Hematopoietic multipotent progenitor cell treated with erythropoietin and hydrocortisone succinate and interleukin-3 and kit ligand, for 4 days (in vitro differentiated cells): Measurements from ENCODE around the gene CEP131.

Experiments
- DNase-seq: peaks from one replicate; pipeline ENCODE4 v3.0.0-alpha.2; 2015

CEP131 gene

DNA sequence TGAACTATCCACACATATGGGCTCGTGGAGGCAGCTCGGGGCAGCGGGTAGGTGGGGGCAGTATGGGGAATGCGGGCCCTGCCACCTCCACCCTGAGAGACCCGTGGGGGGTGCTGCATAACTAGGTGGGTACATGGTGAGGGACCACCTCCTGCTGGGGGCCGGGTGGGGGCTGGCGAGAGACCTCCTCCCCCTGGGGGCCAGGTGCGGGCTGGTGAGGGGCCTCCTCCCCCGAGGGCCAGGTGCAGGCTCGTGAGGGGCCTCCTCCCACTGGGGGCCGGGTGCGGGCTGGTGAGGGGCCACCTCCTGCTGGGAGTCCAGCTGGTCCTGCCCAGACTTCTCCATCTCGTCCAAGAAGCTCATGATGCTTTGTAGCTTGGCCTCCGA lies 25.4 kb downstream of the CEP131 start:
- DNase-seq, result no peak

DNA sequence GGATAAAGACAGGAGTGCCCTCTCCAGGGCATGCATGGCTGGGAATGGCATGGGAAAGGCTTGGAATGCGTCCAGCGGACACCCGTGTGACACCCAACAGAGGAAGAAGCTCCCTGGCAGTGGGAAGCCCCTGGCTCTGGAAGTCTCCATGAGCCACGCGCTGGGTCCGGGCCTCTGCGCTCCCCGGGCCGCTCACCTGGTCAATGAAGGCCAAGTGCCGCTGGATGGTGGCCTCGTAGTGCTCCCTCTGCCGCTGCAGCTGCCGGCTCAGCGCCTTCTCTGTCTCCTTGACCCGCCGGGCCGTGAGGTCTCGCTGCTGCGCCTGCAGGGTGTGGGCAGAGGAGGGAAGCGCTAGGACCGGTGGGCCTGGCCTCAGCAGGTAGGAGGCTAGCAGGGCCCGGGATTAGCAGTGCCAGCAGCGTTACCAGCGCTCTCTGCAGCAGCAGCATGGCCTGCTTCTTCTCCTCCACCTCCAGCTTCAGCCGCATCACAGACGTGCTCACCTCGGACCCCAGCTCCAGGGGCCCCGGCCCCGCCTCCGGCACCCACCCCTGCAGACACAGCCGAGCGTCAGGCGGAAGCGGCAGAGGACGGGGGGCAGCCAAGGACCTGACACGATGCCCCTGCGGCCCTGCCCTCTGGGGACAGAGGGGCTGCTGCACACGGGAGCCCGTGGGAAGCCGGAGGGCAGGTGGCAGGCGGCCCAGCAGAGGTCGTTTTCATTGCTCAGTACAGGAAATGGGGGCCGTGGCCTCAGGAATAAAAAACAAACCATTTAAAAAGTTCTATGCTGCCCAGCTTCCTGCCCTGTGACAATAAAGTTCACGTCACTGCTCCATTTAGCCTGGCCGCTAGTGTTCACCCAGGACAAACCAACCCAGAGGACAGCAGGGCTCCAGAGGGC lies 26.0 kb downstream of the CEP131 start:
- DNase-seq, result no peak

- DNase-seq, result no peak
Observed at GRCh38 chr17:81195941-81196495, 26.7 kb downstream of the CEP131 start.

- DNase-seq, result no peak
Observed at GRCh38 chr17:81194941-81195901, 27.5 kb downstream of the CEP131 start.

DNA sequence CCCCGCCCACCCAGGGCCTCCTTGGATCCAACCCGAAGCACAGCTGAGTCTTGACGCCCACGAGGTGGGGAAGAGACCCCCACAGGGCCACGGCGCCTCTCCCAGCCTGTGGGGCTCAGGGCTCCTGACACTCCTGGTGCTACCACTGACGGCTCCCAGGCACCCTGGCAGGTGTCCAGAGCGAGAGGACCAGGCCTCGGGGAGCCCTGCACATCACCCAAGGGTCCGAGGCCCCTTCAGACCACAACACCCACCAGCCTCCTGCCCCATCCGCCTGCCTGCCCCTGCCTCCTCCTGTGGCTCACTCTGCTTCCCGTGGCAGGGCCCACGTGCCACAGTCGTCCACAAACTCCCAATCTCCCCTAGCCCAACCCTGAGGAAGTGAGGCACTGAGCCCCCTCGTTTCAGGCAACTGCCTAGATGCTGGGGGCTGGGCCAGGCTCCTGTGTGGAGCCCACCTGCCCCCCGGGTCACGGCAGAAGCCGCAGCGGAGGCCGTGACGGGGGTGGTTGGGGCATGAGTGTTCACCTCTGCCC lies 28.5 kb downstream of the CEP131 start:
- DNase-seq, result no peak

DNA sequence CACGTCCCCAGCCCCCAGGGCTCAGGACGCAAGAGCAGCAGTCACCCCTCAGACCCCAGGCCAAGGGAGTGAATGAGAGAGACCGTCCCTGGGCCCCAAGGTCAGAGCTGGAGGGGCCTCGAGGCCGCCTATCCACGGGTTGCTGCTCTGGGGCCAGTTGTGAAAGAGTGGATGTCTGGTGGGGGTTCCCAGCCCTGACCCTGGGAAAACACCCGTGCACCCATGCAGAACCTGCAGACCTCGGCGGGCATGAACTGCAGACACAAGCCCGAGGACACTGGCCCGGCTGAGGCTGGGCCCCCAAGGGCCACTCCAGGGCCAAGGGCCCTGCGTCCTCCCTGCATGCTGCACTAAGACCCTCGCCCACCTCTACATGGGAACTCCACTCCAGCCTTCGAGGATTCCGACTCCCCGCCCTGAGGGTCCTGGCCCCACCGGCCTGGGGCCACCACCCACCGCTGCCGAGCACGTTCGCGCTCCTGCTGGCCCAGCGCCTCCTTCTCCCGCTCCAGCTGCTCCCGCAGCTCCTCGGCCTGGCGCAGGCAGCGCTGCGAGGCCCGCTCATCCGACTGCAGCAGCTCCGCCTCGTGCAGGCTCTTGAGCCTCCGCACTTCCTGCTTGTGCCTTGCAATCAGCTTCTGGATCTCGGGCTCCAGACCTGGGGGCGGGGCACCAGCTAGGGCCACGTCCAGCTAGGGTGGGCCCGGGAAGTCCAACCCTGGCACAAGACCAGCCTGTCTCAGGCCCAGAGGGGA lies 29.1 kb downstream of the CEP131 start:
- DNase-seq, result no peak

- DNase-seq, result no peak
Observed at GRCh38 chr17:81193051-81193410, 29.7 kb downstream of the CEP131 start.

GRCh38 chr17:81192386-81193050 lies 30.2 kb downstream of the CEP131 start:
- no peak for DNase-seq

DNA sequence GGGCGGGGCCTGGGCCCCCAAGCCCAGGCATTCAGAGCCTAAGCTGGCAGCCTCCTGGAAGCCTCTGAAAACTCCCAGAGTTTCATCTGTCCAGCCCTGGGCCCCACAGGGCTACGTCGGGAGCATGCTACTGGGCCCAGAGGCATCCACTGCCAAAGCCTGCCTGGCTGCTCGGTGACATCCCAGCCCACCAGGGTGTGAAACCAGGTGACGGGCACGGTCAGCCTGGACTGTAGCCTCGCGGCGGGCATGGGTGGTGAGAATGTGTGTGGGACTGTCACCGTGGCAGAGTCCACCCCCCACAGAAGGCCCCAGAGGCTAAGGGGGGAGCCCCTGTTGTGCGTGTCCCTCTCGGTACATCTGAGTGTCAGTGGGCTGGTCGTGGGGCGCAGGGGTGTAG lies 31.1 kb downstream of the CEP131 start:
- no peak for DNase-seq

DNA sequence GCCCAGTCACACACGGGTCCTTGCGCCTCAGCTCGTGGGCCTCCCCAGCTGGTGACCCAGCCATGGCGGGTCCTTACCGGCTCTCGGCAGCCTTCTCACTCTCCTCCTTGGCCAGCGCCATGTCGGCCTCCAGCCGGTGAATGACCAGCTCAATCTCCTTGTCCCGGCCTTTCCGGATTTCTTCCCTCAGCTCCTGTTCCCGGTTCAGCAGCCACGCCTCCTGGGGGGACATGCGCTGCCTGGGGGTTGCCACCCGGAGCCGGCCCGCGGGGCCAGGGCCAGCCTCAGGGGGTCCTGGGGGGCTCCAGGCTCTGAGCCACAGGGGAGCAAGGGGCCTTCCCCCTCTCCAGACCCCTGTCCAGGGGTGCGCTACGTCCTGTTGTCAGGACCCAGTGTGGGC lies 31.6 kb downstream of the CEP131 start:
- no peak for DNase-seq

GRCh38 chr17:81190591-81190990 lies 32.2 kb downstream of the CEP131 start:
- no peak for DNase-seq

- DNase-seq, result no peak
Observed at GRCh38 chr17:81189670-81190530, 32.9 kb downstream of the CEP131 start.

DNA sequence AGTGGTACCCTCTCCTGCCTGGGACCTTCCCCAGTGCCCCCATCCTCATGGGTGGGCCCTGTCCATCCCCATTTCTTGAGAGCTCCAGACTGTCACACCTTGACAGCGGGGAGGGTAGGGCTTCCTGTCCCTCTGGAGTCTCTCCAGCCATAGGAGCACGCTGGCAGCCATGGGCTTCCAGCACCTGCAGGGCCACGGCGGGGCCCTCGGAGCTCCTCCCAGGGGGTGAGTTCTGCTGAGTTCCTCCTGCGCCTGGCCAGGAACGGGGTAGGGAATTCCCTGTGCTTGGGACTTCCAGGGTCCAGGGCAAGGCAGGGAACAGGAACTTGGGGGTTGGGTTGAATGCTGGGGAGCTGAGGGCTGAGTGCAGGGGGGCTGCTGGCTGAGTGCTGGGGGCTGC lies 33.7 kb downstream of the CEP131 start:
- DNase-seq, result no peak

DNA sequence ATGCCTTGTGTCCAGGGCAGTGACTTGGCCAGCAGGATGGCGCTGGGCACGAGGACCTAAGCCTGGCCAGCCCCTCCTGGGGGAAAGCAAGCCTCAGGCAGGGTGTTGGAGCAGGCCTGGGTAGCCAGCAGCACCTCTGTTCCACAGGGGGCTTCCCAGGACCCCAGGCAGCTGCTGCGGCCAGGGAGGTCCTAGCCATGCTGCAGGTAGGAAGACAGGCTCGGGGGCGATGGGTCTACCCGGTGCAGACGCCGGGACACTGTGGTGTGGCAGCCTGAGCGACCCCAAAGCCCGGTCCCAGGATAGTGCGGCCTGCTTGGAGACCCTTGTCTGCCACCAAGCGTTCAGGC lies 34.3 kb downstream of the CEP131 start:
- no peak for DNase-seq

DNA sequence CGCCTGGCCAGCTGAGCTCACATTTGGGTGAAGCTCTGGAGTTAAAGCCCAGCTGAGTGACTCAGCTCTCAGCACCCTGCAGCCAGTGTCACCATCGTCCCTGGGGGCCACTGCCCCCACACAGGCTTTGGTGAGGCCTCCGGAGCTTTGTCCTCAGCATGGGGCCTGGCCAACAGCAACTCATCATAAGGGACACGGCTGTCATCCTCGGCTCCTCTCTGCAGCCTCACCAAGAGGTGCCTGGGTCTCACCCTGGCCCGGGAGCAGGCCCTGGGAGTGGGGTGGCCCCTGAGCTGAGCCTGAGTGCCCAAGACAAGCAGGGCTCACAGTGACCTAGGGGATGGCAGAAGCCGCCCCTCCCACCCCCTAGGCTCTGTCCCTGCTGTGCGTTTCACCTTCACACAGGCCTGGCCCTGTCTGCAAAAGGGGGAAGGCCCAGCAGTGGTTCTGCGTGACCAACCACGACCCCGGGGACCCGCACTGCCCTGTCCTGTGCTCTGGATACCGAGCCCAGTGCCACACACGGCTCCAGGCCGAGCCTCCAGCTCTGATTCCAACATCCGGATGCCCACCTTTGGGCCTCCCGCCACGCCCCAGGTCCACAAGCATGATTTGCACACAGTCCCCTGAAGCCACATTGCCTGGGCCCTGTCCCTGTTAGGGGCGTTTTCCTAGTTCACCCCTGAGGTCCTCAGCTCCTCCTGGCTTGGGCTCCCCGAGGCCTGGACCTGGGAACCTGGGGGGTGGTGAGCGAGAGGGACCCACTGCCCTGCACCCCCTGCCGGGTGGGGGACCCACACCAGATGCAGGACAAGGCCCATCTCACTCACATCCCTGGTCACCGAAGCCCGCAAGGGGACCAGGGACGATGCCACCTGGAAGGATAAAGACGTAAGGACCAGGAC lies 34.9 kb downstream of the CEP131 start:
- DNase-seq, result no peak

DNA sequence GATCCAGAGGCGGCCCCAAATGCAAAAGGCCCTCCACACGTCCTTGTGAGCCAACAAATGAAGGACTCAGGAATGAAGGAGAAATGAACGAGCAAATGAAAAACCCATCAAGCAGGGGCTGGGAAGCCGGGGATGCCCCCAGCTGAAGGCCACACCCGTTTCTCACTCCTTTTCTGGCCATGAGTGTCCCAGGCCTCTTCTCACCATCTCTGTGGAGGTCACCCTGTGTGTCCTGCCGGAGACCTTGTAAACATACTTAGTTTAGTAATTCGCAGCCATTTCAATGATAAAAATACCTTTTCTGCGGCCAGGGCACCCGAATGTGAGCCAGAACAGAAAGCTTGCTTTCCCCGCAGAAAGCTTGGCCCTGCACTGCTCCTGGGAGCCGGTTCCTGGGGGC lies 35.6 kb downstream of the CEP131 start:
- DNase-seq, result no peak

- DNase-seq, result no peak
Observed at GRCh38 chr17:81186203-81186602, 36.6 kb downstream of the CEP131 start.

GRCh38 chr17:81184555-81184954 lies 38.2 kb downstream of the CEP131 start:
- no peak for DNase-seq

DNA sequence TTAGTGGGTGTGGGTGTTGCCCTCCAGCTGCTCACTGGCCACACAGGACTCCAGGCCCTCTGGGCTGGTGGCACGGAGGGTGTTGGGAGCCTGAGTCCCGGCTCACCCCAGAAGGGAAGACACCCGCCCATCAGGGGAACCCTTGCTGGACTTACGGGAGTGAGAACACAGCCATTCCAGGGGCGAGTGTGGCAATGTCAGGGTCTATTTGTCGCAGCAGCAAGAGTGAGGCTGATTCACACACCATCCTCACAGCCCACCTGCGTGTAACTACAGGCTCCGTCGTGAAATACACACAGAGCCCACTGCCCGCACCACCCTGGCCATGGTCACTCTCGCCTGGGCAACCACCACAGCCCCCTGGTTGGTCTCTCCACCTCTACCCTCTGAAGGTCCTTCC lies 39.0 kb downstream of the CEP131 start:
- no peak for DNase-seq

- DNase-seq, result no peak
Observed at GRCh38 chr17:81183316-81183715, 39.4 kb downstream of the CEP131 start.
